AG04449 (cell line): ENCODE measurements around the gene ACACB.

Source experiments
- CTCF ChIA-PET: fragments of 350-600 bp; formaldehyde crosslinking; extraction: SDS; loops from one replicate; lab custom pipeline; 2021; ENCODE audit warnings: antibody characterized with exemption; lab: Yijun Ruan, JAX
- POLR2A ChIA-PET: fragments of 400-600, 350-600 bp; formaldehyde crosslinking; extraction: SDS; loops from one replicate; lab custom pipeline; 2020; ENCODE audit warnings: antibody characterized with exemption, inconsistent platforms; lab: Yijun Ruan, JAX
- DNase-seq: peaks from one replicate; pipeline ENCODE4 v3.0.0-alpha.2; 2010; ENCODE audit warnings: low read depth, low spot score
- H3K4me3 ChIP-seq: 2 replicates; pipeline ENCODE4 v1.5.1; 2011; ENCODE audit warnings: low read depth, mild to moderate bottlenecking, control low read depth, low read length
- TF ChIP-seq, protein P1 (sequence below): IDR thresholded peaks from one replicate; pipeline ENCODE4 v1.5.1; 2011; ENCODE audit warnings: mild to moderate bottlenecking, moderate library complexity, low read length, control low read depth, inconsistent platforms; ENCODE audit not compliant: insufficient read depth; ENCODE audit errors: missing control alignments

Gene ACACB

GRCh38 chr12:109256011-109256410 lies 139.6 kb downstream of the ACACB start:
- ChIA-PET POLR2A (no interaction called here), CTCF (interaction anchor here (1.0 to 5.4 kb wide), 4 partner anchors 7 to 141 kb away, joined by 3 to 23 read pairs (median 4); no protein-coding TSS in a partner anchor)
- TF ChIP-seq, protein P1, sequence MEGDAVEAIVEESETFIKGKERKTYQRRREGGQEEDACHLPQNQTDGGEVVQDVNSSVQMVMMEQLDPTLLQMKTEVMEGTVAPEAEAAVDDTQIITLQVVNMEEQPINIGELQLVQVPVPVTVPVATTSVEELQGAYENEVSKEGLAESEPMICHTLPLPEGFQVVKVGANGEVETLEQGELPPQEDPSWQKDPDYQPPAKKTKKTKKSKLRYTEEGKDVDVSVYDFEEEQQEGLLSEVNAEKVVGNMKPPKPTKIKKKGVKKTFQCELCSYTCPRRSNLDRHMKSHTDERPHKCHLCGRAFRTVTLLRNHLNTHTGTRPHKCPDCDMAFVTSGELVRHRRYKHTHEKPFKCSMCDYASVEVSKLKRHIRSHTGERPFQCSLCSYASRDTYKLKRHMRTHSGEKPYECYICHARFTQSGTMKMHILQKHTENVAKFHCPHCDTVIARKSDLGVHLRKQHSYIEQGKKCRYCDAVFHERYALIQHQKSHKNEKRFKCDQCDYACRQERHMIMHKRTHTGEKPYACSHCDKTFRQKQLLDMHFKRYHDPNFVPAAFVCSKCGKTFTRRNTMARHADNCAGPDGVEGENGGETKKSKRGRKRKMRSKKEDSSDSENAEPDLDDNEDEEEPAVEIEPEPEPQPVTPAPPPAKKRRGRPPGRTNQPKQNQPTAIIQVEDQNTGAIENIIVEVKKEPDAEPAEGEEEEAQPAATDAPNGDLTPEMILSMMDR: no peak

GRCh38 chr12:109258201-109258600 lies 141.8 kb downstream of the ACACB start:
- CTCF ChIA-PET: no interaction called here
- POLR2A ChIA-PET: no interaction called here
- TF ChIP-seq, protein P1: no peak

More at GRCh38 chr12:109256011-109256410, 139.6 kb downstream of the ACACB start:
- no peak overlapping the region for H3K4me3 ChIP-seq
- DNase-seq: no peak

GRCh38 chr12:109258607-109259544 lies 142.5 kb downstream of the ACACB start:
- no peak for DNase-seq
- ChIA-PET POLR2A (no interaction called here), CTCF (interaction anchor here (0.7 kb wide), 1 partner anchor 12 kb away, joined by 3 read pairs; no protein-coding TSS in a partner anchor)
- H3K4me3 ChIP-seq: no peak overlapping the region
- TF ChIP-seq, protein P1: no peak

More at GRCh38 chr12:109258201-109258600, 141.8 kb downstream of the ACACB start:
- H3K4me3 ChIP-seq: no peak overlapping the region
- no peak for DNase-seq

DNA sequence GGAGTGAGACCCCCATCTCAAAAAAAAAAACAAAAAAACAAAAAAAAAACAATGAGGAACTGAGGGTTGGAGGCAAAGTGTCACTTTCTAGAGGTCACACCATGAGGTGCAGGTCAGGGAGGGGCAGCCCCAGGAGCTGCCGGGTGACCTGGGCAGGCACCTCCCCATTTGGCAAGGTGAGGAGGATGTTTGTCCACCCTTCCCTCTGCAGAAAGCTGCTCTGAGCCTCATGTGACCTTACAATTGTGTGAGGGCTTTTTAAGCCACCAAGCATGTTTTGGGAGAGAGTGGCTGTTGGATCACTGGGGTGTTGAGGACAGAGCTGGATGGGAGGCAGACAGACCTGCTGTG lies 143.1 kb downstream of the ACACB start:
- DNase-seq: no peak
- CTCF ChIA-PET: interaction anchor here (0.7 to 1.2 kb wide), 2 partner anchors 13 to 126 kb away, joined by 3 read pairs; no protein-coding TSS in a partner anchor
- H3K4me3 ChIP-seq: no peak overlapping the region
- POLR2A ChIA-PET: no interaction called here
- TF ChIP-seq, protein P1: no peak

DNA sequence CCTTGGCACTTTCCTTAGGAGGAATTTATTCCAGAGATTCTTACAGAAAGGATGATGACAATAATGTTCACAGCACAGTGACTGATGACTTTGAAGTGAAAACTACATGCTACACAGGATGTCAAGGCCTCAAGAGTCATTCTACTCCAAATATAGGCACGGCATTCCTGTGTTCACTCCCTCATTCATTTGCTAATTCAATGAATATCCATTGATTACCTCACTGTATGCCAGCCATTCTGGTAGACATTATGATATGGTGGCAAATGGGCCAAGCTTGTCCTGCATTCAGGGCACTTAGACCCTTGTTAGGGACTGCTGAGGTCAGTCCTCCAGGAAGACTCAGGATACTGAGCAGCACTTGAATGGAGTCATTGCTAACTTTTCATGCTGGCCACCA lies 144.7 kb downstream of the ACACB start:
- DNase-seq: no peak
- TF ChIP-seq, protein P1: no peak
- ChIA-PET CTCF (interaction anchor here (0.6 to 4.4 kb wide), 2 partner anchors 7 to 87 kb away, joined by 3 to 23 read pairs; no protein-coding TSS in a partner anchor), POLR2A (no interaction called here)
- no peak overlapping the region for H3K4me3 ChIP-seq

DNA sequence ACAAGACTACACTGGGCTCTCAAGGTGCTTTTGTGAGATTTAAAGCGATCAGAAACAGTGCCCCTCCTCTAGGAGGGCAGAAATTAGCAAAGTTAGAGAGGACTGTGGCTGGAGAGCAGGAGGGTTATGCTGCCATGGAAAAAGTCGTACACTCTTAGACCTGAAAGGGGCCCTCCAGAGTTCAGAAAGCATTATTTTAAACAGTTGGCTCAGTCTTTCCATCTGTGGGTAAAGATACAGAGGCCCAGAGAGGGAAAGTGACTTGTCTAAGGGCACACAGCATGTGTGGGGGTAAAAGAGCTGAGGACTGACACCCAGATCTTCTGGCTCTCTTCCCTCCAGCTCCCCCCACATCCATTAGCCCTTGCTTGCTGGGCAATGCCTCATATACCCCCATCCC lies 145.6 kb downstream of the ACACB start:
- POLR2A ChIA-PET: no interaction called here
- CTCF ChIA-PET: interaction anchor here (0.6 to 4.4 kb wide), 7 partner anchors 8 to 150 kb away, joined by 3 to 23 read pairs (median 6); no protein-coding TSS in a partner anchor
- DNase-seq: no peak
- H3K4me3 ChIP-seq: no peak overlapping the region
- TF ChIP-seq, protein P1: no peak
